BE2C (cell line): ENCODE data around the gene GMEB2.
"Not testable (repeated sequence)": the region's sequence is repeated elsewhere in the genome, so short reads cannot be mapped to it uniquely, and the experiment has no call there.

Experiments
- DNase-seq: peaks from one replicate; pipeline ENCODE4 v3.0.0-alpha.2; 2020
- H3K27me3 ChIP-seq: fragments of 250-450 bp; sonication (Bioruptor Pico); 2 replicates; pipeline ENCODE4 v1.5.1; 2020; ENCODE audit warnings: mild to moderate bottlenecking
- H3K36me3 ChIP-seq: fragments of 250-450 bp; sonication (Bioruptor Pico); 2 replicates; pipeline ENCODE4 v1.5.1; 2020; ENCODE audit warnings: mild to moderate bottlenecking
- H3K4me1 ChIP-seq: fragments of 250-450 bp; sonication (Bioruptor Pico); 2 replicates; pipeline ENCODE4 v1.5.1; 2020
- H3K4me3 ChIP-seq: 2 replicates; pipeline ENCODE4 v1.5.1; 2011; ENCODE audit warnings: low read depth, low read length
- H3K9me3 ChIP-seq: fragments of 250-450 bp; sonication (Bioruptor Pico); 2 replicates; pipeline ENCODE4 v1.5.1; 2020
- CTCF ChIP-seq: IDR thresholded peaks from 2 replicates; pipeline ENCODE4 v1.5.1; 2012; ENCODE audit warnings: mild to moderate bottlenecking, low read depth, low read length

The GMEB2 gene

GRCh38 chr20:63653974-63654668 lies 27.2 kb upstream of the GMEB2 start:
- TF ChIP-seq CTCF, result no peak
- Histone ChIP-seq H3K36me3 (0 out of 2 replicates have a peak, but pooled peaks cover 5% of the 10 kb centered on the region), H3K27me3 (no peaks in the 10 kb centered on the region), H3K9me3 (no peaks in the 10 kb centered on the region), H3K4me1 (peaks cover 6% of the 10 kb centered on the region), H3K4me3 (peak overlapping the region; percentile 57)
- no peak for DNase-seq

- H3K9me3 ChIP-seq, result no peaks in the 10 kb centered on the region
- H3K4me3 ChIP-seq, result peak within 1 kb of the TSS; percentile 75
- peaks cover 13% of the 10 kb centered on the region for H3K36me3 ChIP-seq
- H3K4me1 ChIP-seq, result peaks cover 6% of the 10 kb centered on the region
- no peaks in the 10 kb centered on the region for H3K27me3 ChIP-seq
- DNase-seq, result peak; percentile 96
- TF ChIP-seq CTCF, result no peak
Measured at GRCh38 chr20:63653041-63653973, 26.4 kb upstream of the GMEB2 start, which contains the start of gene STMN3. STMN3 (minus strand) TSS chr20:63653424; CDS start chr20:63653345, 79 bp downstream.

GRCh38 chr20:63652192-63652980 lies 25.5 kb upstream of the GMEB2 start:
- Histone ChIP-seq H3K9me3 (no peaks in the 10 kb centered on the region), H3K27me3 (no peaks in the 10 kb centered on the region), H3K4me1 (peaks cover 6% of the 10 kb centered on the region), H3K36me3 (peaks cover 16% of the 10 kb centered on the region), H3K4me3 (peak overlapping the region; percentile 75)
- no peak for TF ChIP-seq CTCF
- peak; percentile 85 for DNase-seq

- no peak for DNase-seq
- H3K9me3 ChIP-seq, result no peaks in the 10 kb centered on the region
- no peaks in the 10 kb centered on the region for H3K27me3 ChIP-seq
- peaks cover 17% of the 10 kb centered on the region for H3K36me3 ChIP-seq
- H3K4me1 ChIP-seq, result peaks cover 6% of the 10 kb centered on the region
- TF ChIP-seq CTCF, result no peak
- peak overlapping the region; percentile 75 for H3K4me3 ChIP-seq
Measured at GRCh38 chr20:63651942-63652191, 25.0 kb upstream of the GMEB2 start.

GRCh38 chr20:63650486-63650885 lies 23.6 kb upstream of the GMEB2 start:
- not testable (repeated sequence) for DNase-seq, H3K4me1 ChIP-seq, H3K9me3 ChIP-seq, H3K27me3 ChIP-seq, H3K4me3 ChIP-seq
- H3K36me3 ChIP-seq, result peaks cover 23% of the 10 kb centered on the region

GRCh38 chr20:63648895-63649589 lies 22.1 kb upstream of the GMEB2 start:
- no peaks in the 10 kb centered on the region for H3K9me3 ChIP-seq

More at GRCh38 chr20:63648895-63649589, 22.1 kb upstream of the GMEB2 start:
- DNase-seq, result no peak
- Histone ChIP-seq H3K4me3 (no peak overlapping the region), H3K4me1 (peaks cover 1% of the 10 kb centered on the region), H3K36me3 (peaks cover 29% of the 10 kb centered on the region), H3K27me3 (no peaks in the 10 kb centered on the region)
- TF ChIP-seq CTCF, result no peak
